UCSD-AML1 (cell line): ENCODE data around the gene PPP1R26.

Experiments
- DNase-seq: peaks from one replicate; lab custom pipeline; 2025; ENCODE audit not compliant: unreplicated experiment; lab: John Stamatoyannopoulos, UW

The PPP1R26 gene

DNA sequence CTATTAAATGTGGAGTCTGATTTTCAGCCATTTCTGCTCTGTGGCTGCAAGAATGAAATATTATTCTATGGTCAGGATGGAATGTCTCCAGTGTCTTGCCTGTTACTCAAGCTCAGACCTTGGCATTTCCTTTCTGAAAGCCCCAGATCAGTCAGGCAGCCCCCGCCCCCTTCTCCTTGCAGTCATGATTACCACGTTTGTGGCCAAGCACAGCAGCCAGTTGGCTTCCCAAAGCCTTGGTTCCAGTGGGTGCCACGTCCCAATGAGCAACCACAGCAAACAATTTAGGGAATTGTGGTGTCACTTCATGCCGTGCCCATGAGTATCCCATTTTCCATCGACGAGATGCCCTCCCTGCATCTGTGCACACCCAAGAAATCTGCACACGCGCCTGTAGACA, 56.6 kb downstream of the PPP1R26 start:
- DNase-seq: no peak
